ENCODE data around the gene CFAP157.

The CFAP157 gene

GRCh38 chr9:127716412-127716811 lies 9.6 kb downstream of the CFAP157 start:
- DNase-seq: no peak

- no peak for DNase-seq
Measured at GRCh38 chr9:127717766-127718165, 11.0 kb downstream of the CFAP157 start.

- DNase-seq: no peak
Measured at GRCh38 chr9:127720031-127720864, 13.5 kb downstream of the CFAP157 start.

- no peak for DNase-seq
Measured at GRCh38 chr9:127720865-127721227, 14.1 kb downstream of the CFAP157 start.

- no peak for DNase-seq
Measured at GRCh38 chr9:127721391-127721821, 14.6 kb downstream of the CFAP157 start.

GRCh38 chr9:127722055-127722745 lies 15.4 kb downstream of the CFAP157 start:
- DNase-seq: no peak

GRCh38 chr9:127723013-127723412 lies 16.2 kb downstream of the CFAP157 start:
- DNase-seq: no peak

GRCh38 chr9:127723444-127723843 lies 16.7 kb downstream of the CFAP157 start:
- DNase-seq: no peak

GRCh38 chr9:127724012-127724411 lies 17.2 kb downstream of the CFAP157 start:
- DNase-seq: no peak

- no peak for DNase-seq
Measured at GRCh38 chr9:127726871-127727270, 20.1 kb downstream of the CFAP157 start.

GRCh38 chr9:127728808-127729207 lies 22.0 kb downstream of the CFAP157 start:
- DNase-seq: no peak

GRCh38 chr9:127729522-127730256 lies 22.9 kb downstream of the CFAP157 start:
- no peak for DNase-seq

GRCh38 chr9:127730262-127730661 lies 23.5 kb downstream of the CFAP157 start:
- DNase-seq: no peak

- no peak for DNase-seq
Measured at GRCh38 chr9:127730799-127731410, 24.1 kb downstream of the CFAP157 start.

GRCh38 chr9:127731938-127732337 lies 25.1 kb downstream of the CFAP157 start:
- DNase-seq: no peak

GRCh38 chr9:127732444-127732843 lies 25.7 kb downstream of the CFAP157 start:
- no peak for DNase-seq

GRCh38 chr9:127733614-127734013 lies 26.8 kb downstream of the CFAP157 start:
- DNase-seq: no peak

- no peak for DNase-seq
Measured at GRCh38 chr9:127734247-127734746, 27.5 kb downstream of the CFAP157 start.

GRCh38 chr9:127734747-127735529 lies 28.1 kb downstream of the CFAP157 start, which contains the start of gene TOR2A:
Gene TOR2A (minus strand): TSS chr9:127735294. CDS start chr9:127735270, 24 bp downstream.
- peak; percentile 93 for DNase-seq

GRCh38 chr9:127735530-127736185 lies 28.9 kb downstream of the CFAP157 start:
- no peak for DNase-seq

- DNase-seq: no peak
Measured at GRCh38 chr9:127738666-127739065, 31.9 kb downstream of the CFAP157 start.
